Esophagus muscularis mucosa (tissue), 4 donors: ENCODE results near the gene SLC29A2. TPM values are rescaled to one million over a fixed set of nuclear protein-coding genes. Genes with fewer than 3 reads are reported as not detected.

ENCODE experiments used
- DNase-seq: peaks from one replicate; pipeline ENCODE4 v3.0.0-alpha.2; 2017; ENCODE audit errors: extremely low spot score
- H3K27ac ChIP-seq, 4 donors: fragments of 200-600 bp; sonication (generic); replicated peaks in 1 of 4; 1 replicate in 3 of 4; 2 replicates in 1 of 4; pipeline ENCODE4 v1.5.1; 2016 to 2019; ENCODE audit warnings: mild to moderate bottlenecking in 1 of 4
- H3K27me3 ChIP-seq, 4 donors: fragments of 200-600 bp; sonication (generic); one replicate each; pipeline versions ENCODE4 v1.5.1 to v1.6.0; 2016 to 2019
- H3K36me3 ChIP-seq, 4 donors: fragments of 200-600 bp; sonication (generic); one replicate each; pipeline ENCODE4 v1.5.1; 2016 to 2019
- H3K4me1 ChIP-seq, 4 donors: fragments of 200-600 bp; sonication (generic); one replicate each; pipeline ENCODE4 v1.5.1; 2016 to 2019
- H3K4me3 ChIP-seq, 4 donors: fragments of 200-600 bp; sonication (generic); 1 replicate in 2 of 4; 2 replicates in 2 of 4; pipeline ENCODE4 v1.5.1; 2016 to 2019; ENCODE audit warnings: mild to moderate bottlenecking in 4 of 4, moderate library complexity in 1 of 4
- H3K9me3 ChIP-seq, 4 donors: fragments of 200-600 bp; sonication (generic); 1 replicate in 3 of 4; 2 replicates in 1 of 4; pipeline ENCODE4 v1.5.1; 2016 to 2019
- CTCF ChIP-seq, 3 experiments: fragments of 200-600 bp in 2 of 3; fragments of 450-650 bp in 1 of 3; sonication (generic) in 2 of 3; IDR thresholded peaks; one replicate each; pipeline ENCODE4 v1.5.1; 2017 to 2019; ENCODE audit warnings: antibody characterized with exemption in 3 of 3, mild to moderate bottlenecking in 2 of 3, moderate library complexity in 1 of 3
- EP300 ChIP-seq: sonication (generic); formaldehyde crosslinking; IDR thresholded peaks from one replicate; pipeline ENCODE4 v1.6.1; 2017; ENCODE audit warnings: antibody characterized with exemption
- POLR2A ChIP-seq: fragments of 450-650 bp; IDR thresholded peaks from one replicate; pipeline ENCODE4 v1.6.1; 2017; ENCODE audit warnings: antibody characterized with exemption, moderate library complexity, mild to moderate bottlenecking, low read depth
- POLR2AphosphoS5 ChIP-seq, 2 donors: sonication (generic); formaldehyde crosslinking; IDR thresholded peaks; one replicate each; pipeline ENCODE4 v1.6.1; 2017; ENCODE audit warnings: antibody characterized with exemption in 2 of 2
- WGBS: methylation state at CpG from one replicate; pipeline ENCODE4 v1.1.5; 2018; 5-methylcytosine and 5-hydroxymethylcytosine counted together
- intact Hi-C: fragments of 100-400 bp; cut with DNase I; formaldehyde crosslinking; loops from one replicate; pipeline ENCODE4 v1.15.1; 2023
- total RNA-seq, 4 donors: library from RNA; depleted of rRNA; stranded (reverse); fragments of >200 nt; gene quantifications; one replicate each; pipeline versions ENCODE4 v1.1.0 to v1.2.1, GENCODE V29; 2016

SLC29A2 gene
- total RNA-seq, 4 donors from 2014 or later, result 0.50 to 3.6 (median 1.7) TPM

GRCh38 chr11:66329165-66329673, 42.3 kb downstream of the SLC29A2 start:
- no peak for DNase-seq
- no peak overlapping the region for H3K4me3 ChIP-seq
- no peak for TF ChIP-seq EP300
- TF ChIP-seq POLR2AphosphoS5 (IDR thresholded peaks at IDR 0.05), result no peak
- TF ChIP-seq CTCF (IDR thresholded peaks at IDR 0.05), result no peak
- no peak for TF ChIP-seq POLR2A
- H3K27me3 ChIP-seq, result no peaks in the 10 kb centered on the region
- H3K36me3 ChIP-seq, result peaks cover 0 to 25% (median 22%) of the 10 kb centered on the region in 4 donors
- no peak overlapping the region for H3K27ac ChIP-seq
- 89% methylated on average over 3 of the region's 3 CpGs for WGBS
- H3K4me1 ChIP-seq, result peaks cover 32 to 37% (median 34%) of the 10 kb centered on the region in 4 donors
- intact Hi-C loops, result loop anchor here (2.0 kb wide), 1 partner anchor 18 kb away; no protein-coding TSS in a partner anchor
- no peaks in the 10 kb centered on the region for H3K9me3 ChIP-seq

GRCh38 chr11:66328302-66329144, 43.0 kb downstream of the SLC29A2 start:
- Histone ChIP-seq H3K27me3 (no peaks in the 10 kb centered on the region), H3K4me3 (peak overlapping the region in 3 of 4 donors; percentile 8 to 28 (median 8)), H3K27ac (peak overlapping the region; percentile 52 to 78 (median 68)), H3K4me1 (peaks cover 32 to 35% (median 34%) of the 10 kb centered on the region in 4 donors), H3K36me3 (peaks cover 0 to 18% (median 17%) of the 10 kb centered on the region in 4 donors), H3K9me3 (no peaks in the 10 kb centered on the region)
- intact Hi-C loops, result loop anchor here (2.0 kb wide), 1 partner anchor 18 kb away; no protein-coding TSS in a partner anchor
- TF ChIP-seq CTCF (IDR thresholded peaks at IDR 0.05) (peak; percentile 93 to 98 (median 97)), POLR2AphosphoS5 (IDR thresholded peaks at IDR 0.05) (peak; percentile 57 to 78), EP300 (no peak), POLR2A (no peak)
- WGBS, result 20% methylated on average over 10 of the region's 19 CpGs
- no peak for DNase-seq

GRCh38 chr11:66328031-66328301, 43.6 kb downstream of the SLC29A2 start:
- DNase-seq, result no peak
- TF ChIP-seq POLR2AphosphoS5 (IDR thresholded peaks at IDR 0.05) (no peak), EP300 (no peak), CTCF (IDR thresholded peaks at IDR 0.05) (no peak), POLR2A (no peak)
- H3K27me3 ChIP-seq, result no peaks in the 10 kb centered on the region
- H3K9me3 ChIP-seq, result no peaks in the 10 kb centered on the region
- peak overlapping the region; percentile 52 to 78 (median 68) for H3K27ac ChIP-seq
- peaks cover 32 to 35% (median 34%) of the 10 kb centered on the region in 4 donors for H3K4me1 ChIP-seq
- intact Hi-C loops, result loop anchor here (2.0 kb wide), 1 partner anchor 17 kb away; no protein-coding TSS in a partner anchor
- 70% methylated on average over 2 of the region's 3 CpGs for WGBS
- H3K4me3 ChIP-seq, result no peak overlapping the region
- H3K36me3 ChIP-seq, result peaks cover 0 to 13% (median 11%) of the 10 kb centered on the region in 4 donors

GRCh38 chr11:66327171-66328030, 44.2 kb downstream of the SLC29A2 start:
- peaks cover 34 to 37% (median 35%) of the 10 kb centered on the region in 4 donors for H3K4me1 ChIP-seq
- intact Hi-C loops, result loop anchor here (2.0 kb wide), 1 partner anchor 17 kb away; no protein-coding TSS in a partner anchor

More at GRCh38 chr11:66327171-66328030, 44.2 kb downstream of the SLC29A2 start:
- Histone ChIP-seq H3K27me3 (no peaks in the 10 kb centered on the region), H3K27ac (peak overlapping the region; percentile 52 to 78 (median 68)), H3K9me3 (no peaks in the 10 kb centered on the region), H3K4me3 (no peak overlapping the region), H3K36me3 (peaks cover 0 to 7% (median 5%) of the 10 kb centered on the region in 4 donors)
- 73% methylated on average over 7 of the region's 10 CpGs for WGBS
- no peak for DNase-seq
- TF ChIP-seq EP300, result no peak
- TF ChIP-seq POLR2A, result no peak
- TF ChIP-seq POLR2AphosphoS5 (IDR thresholded peaks at IDR 0.05), result no peak
- no peak for TF ChIP-seq CTCF (IDR thresholded peaks at IDR 0.05)
